Hypothalamus (tissue), 51 donors: ENCODE results near the gene ANKMY1.
A peak's percentile ranks its signal among the peaks of the same experiment; 100 is the strongest.
"Not testable (repeated sequence)": the region's sequence is repeated elsewhere in the genome, so short reads cannot be mapped to it uniquely, and the experiment has no call there.

ENCODE experiments used
- DNase-seq, 51 donors: peaks; one replicate each; lab custom pipeline; 2025; lab: John Stamatoyannopoulos, UW

ANKMY1 gene

DNA sequence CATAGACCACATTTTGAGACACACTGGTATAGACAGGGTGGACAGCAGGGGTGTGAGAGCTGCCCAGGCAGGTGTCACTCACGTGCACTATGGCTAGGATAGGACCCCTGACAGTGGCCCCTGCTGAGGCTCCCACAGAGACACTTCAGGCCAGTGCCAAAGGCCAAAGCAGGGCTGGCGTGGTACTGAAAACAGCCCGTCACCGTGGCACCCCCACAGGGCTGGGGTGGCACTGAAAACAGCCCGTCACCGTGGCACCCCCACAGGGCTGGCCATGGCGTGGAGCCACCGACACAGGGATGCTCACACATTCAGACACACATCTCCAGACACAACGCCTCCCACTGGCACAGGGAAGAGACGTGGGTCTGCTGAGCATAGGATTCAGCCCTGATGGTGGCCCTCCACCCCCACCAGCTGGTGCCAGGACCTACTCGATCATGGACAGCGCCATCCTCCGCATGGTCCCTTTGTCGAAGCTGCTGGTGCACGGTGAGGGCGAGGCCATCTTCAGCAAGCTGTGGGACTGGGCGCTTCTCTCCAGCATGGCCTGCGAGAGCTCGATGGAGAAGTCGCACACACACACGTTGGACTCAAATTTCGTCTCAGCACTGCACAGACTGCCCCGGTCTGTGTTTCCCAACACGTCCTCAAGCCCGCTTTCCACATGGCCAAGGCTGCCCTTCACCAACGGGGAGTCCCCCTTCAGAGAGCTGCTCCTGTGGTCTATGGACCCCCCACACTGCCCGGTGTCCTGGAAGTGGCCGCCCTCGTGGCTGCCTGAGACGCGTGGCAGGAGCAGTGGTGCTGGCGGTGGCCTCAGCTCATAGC is 34.1 kb downstream of the ANKMY1 start:
- no peak for DNase-seq

DNA sequence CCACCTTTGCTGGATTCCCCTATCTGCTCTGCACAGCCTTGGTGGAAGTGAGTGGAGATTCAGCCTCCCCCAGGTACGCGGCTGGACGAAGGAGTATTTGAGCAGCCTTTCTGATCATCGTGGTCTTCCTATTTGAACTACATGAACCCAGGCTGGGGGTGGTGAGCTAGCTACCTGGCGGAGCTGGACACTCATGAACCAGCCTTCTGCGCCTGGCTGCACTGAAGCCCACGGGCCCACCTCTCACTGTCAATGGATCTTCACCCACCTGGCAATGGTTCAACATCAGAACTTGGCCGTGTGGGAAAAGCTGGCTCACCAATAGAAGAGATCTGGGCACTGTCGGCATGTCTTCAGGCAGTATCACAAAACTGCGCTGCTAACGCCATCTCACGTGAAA is 35.4 kb downstream of the ANKMY1 start:
- DNase-seq, result no peak

DNA sequence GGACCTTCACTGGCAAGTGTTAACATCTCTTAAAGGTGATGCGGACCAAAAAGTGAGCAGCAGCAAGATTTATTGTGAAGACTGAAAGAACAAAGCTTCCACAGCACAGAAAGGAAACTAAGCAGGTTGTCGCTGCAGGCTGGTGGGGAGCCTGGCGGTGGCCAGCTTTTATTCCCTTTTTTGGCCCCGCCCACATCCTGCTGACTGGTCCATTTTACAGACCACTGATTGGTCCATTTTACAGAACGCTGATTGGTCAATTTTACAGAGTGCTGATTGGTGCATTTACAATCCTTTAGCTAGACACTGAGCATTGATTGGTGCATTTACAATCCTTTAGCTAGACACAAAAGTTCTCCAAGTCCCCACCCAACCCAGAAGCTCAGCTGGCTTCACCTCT is 35.9 kb downstream of the ANKMY1 start:
- not testable (repeated sequence) for DNase-seq

DNA sequence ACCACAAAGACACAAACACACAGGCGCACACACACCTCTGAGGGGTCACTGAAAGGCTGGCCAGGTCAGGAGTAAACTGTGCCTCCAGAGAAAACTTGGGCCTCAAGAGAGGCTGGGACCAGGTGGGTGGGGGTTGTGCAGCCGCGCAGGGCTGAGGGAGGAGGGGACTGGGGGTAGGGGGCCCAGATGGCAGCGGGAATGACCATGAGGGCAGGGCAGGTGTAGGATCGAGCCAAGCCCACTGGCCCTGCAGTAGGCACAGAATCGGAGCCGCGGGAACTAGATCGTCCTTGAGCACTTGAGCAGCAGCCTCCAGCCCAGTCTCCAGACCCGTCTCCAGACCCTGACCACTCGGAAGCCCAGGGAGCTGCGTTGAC is 36.8 kb downstream of the ANKMY1 start:
- no peak for DNase-seq

DNA sequence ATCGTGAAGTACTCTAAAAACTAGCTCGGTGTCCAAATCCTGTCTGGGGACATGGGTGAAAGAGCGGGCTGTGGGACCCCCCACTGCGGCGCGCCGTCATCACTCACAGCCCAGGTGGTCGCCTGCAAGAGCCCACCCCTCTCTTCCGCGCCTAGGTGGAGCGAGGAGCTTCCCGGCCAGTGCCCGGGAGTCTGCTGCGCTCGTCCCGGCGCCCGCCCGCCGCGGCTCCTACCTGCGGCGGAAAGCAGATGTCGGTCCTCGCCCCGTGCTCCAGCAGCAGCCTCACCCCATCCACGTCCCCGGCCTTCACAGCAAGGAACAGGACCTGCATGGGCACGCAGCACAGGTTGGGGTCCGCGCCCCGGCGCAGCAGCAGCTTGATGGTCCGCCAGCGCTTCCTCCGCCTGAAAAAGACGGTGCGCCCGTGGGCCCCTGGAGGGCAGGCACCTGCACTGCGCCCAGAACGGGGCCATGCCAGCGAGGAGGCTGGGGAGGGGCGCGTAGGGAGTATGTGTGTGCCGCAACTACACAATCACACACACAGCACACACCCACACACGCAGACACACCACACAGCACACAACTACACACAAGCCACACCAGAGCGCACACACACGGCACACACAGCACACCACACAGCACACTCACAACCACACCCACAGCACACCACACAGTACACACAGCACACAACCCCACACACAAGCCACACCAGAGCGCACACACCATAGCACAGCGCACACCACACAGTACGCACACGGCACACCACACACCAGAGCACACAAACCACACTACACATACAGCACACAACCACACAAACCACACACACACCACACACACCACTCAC is 37.4 kb downstream of the ANKMY1 start:
- DNase-seq, result no peak

DNA sequence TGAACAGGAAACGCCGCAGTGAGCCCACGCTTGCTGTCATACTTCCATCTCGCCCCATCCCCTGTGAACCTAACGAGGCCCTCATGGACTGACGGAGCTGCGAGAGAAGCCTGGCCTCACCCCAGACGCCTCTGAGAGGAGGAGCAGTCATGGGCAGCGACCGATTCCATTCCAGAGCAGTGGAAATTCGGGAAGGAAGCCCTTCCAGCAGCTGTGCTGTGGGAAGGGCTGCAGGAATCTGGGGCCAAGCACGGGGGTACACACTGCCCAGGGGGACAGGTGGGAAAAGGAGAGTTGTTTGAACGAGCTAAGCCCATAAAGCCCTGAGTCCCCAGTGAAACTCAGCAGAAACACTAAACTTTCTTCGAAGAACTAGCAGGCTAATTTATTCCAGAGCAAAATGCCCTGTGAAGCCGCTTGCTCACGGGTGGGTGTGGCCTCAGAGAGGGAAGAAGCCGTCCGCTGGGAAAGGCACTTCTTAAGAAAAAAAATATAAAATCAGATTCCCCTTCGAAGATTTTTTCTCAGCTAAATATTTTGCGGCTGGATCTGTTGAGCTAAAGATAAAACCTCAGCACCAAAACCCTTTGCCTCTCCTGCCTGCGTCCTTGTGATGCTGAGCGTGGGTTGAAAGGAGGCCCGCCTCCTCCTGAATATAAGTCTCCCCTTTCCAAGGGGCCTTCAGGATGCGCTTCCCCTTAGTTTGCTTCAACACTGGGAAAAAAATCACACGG is 38.2 kb downstream of the ANKMY1 start:
- no peak for DNase-seq

DNA sequence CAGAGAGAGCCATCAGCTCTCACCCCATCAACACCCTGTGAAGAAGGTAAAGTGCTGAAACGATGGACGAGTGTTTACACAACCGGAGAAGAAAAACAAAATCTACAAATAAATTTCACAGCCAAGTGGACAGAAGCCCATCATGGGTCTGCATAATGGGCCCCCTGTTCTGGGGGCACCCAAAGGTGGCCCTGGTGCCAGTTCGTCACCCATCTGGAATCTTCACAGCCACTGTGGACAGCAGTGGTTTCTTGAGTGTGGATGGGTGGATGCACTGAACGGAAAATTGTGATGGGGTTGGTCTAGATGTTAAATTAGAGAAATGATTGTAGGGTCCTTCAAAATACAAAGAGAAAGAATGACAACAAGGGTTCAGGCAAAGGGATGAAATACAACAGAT is 38.8 kb downstream of the ANKMY1 start:
- no peak for DNase-seq

DNA sequence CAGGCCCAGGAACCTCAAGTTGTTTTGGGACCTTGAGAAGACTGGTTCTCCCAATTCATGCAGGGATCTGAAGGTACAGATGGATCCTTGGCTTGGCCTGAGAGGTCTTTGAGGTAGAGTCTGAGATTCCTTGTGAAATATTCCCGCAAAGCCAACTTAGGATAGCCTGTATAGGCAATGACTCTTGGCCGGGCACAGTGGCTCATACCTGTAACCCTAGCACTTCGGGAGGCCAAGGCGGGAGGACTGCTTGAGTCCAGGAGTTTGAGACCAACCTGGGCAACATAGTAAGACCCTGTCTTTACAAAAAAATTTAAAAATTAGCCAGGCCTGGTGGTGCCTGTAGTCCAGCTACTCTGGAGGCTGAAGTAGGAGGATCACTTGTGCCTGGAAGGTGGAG is 40.4 kb downstream of the ANKMY1 start:
- no peak for DNase-seq

DNA sequence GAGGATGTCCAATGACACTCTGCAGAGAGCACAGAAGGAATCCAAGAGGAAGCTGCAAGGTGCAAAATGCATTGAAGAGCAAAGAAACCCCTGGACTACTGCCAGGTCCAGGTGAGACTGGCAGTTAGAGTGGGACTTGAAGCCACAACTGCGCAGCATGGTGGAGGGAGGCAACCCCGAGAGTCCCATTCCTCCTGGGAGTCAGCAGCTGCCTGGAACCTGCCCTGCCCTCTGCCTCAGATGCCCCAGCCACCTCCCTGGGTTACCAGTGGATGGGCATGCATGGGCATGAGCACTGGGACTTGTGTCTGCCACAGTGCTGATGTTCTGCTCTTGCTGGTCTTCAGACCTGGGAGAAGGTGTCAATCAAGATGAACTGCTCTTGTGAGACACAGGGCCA is 43.2 kb downstream of the ANKMY1 start:
- no peak for DNase-seq

DNA sequence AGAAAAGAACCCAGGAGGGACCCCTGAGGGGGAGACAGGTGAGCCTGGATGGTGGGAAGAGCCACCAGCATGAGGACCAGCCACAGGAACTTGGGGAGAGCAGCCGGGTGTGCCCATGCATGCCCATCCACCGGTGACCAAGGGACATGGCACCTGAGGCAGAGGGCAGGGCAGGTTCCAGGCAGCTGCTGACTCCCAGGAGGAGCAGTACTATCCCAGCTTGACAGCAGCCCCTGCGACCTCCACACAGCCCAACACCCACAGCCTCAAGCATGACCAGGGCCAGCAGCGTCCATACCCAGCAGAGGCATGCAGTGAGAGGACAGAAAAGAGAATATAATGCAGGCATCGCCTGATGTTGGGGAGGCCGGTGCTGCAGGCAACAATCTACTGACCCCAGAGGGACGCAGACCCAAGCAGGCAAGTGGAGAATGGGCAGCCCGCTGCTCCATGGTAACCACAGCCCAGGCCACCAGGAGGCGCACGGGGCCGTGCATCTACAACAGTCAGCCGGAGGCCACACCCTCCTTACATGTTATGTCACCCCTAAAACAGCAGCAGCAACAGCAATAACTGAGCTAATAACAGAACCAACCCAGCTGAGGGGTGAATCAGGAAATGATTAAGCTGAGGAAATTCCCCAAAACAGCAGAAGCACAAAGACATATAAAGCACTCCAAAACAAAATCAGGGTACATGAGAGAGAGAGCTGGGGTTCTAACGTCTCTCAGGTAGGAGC is 44.1 kb downstream of the ANKMY1 start:
- DNase-seq, result peak in 31 of 51 donors; percentile 2 to 68 (median 23)

DNA sequence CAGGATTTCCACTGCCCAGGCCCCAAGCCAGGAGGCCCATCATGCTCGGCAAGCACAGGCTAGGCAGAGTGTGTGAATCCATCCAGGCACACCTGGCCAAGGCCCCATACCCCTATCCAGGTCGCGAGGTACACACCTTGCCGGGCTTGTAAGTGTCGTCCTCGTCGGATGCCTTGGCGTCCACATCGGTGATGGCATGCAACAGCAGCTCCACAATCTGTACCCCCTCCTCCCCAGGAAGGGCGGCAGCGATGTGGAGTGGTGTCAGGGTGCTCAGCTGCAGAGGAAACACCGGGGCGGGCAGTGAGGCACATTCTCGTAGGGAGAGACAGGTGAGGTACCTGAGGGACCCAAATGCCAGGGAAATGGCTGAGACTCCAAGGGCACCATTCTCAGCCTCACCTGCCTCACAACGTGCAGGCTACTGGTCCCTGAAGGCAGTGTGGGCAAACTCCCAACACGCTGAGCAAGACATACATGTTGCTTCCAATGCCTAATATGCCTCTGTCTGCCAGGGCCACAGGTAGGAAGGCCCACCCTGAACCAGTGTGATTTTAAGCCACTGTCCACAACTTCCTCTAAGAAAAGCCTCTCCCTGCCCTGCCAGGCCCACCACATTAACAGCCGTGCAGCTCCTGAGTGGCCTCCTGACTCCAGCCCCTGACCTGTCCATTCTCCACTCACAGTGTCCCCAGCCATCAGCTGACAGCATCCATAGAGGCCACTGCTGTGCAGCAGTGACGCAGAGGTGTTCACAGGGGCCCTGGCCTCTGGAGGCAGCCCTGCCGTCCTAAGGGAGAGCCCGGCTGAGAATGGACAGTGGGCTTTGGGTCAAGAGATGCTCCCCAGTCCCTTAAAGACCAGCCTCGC is 44.9 kb downstream of the ANKMY1 start:
- no peak for DNase-seq

DNA sequence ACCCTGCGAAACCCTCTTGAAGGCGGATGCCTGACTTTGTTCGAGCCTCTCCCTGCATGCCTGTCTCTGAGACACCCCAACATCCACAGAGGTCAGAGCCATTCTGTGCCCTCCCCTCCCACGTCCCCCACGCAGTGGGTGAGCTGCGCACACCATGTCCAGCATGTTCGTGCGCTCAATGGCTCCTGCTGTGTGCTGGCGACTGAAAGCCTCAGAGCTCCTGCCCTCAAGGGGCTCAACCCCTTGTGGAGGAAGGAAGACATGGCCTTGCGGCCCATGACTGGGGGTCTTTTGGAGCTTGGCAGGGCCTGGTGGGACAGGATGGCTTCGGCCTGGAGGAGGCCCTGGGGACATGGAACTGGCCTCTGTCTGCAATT is 45.7 kb downstream of the ANKMY1 start:
- no peak for DNase-seq

DNA sequence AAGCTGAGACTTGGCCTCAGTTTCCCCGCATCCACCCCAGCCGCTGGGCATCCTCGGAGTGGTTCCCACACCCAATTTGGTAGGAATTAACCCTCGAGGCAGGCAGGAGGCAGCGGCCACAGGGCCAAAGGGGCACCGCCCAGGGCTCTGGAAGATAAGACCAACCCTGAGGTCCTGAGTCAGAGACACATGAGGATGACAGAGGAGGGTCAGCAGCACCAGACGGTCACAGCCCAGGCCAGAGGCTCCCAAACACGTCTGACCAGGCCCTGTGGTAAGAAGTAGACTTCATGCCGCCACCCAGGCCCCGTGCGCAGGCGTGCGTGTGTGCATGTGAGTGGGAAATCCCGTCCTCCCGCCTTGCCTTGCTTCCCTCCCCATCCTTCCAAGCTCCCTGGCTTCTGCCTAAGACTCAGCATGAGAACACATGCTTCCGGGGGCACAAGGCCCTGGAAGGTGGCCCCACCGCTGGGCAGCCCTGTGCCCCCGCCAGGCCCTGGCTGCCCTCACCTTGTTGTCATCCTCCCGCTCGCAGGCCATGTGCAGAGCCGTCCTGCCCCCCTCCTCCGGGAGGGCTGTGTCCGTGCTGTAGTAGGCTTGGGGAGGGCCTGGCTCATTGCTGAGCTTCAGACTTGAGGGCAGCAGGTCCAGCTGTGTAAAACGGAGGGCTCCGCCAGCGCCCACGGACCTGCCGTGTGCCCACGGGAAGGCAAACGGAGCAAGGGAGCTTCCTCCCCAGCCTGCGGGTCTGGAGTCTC is 46.3 kb downstream of the ANKMY1 start:
- DNase-seq, result no peak

DNA sequence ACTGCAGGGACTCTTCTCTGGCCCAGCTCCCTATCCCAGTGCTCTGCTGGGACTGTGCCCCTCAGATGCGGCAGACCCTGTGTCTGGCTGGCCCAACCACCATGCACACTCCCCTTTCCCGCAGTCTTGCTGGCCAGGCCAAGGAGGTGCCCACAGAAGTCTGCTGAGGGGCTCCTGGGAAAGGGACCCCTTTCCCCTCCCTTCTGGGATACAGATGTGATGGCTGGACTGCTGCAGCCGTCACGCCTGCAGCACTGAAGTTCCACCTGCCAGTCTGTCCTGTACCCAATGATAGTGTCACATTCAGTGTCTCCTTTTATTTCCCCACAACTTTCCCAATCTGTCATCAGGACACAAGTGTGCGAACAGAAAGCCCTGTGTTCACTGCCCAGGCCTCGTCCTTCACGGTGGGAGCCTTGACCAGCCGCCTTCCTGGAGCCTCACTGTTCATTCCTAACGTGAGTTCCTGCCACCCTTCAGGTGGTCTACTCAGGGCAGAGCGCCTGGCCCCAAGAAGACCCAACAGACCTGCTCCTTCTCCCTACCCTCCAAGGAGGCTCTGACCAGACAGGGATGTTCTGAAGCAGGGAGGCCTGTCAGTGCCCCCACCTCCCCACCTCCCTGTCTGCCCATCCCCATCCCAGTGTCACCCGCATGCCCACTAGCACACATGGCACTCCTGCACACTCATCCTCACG is 47.1 kb downstream of the ANKMY1 start:
- DNase-seq, result no peak

DNA sequence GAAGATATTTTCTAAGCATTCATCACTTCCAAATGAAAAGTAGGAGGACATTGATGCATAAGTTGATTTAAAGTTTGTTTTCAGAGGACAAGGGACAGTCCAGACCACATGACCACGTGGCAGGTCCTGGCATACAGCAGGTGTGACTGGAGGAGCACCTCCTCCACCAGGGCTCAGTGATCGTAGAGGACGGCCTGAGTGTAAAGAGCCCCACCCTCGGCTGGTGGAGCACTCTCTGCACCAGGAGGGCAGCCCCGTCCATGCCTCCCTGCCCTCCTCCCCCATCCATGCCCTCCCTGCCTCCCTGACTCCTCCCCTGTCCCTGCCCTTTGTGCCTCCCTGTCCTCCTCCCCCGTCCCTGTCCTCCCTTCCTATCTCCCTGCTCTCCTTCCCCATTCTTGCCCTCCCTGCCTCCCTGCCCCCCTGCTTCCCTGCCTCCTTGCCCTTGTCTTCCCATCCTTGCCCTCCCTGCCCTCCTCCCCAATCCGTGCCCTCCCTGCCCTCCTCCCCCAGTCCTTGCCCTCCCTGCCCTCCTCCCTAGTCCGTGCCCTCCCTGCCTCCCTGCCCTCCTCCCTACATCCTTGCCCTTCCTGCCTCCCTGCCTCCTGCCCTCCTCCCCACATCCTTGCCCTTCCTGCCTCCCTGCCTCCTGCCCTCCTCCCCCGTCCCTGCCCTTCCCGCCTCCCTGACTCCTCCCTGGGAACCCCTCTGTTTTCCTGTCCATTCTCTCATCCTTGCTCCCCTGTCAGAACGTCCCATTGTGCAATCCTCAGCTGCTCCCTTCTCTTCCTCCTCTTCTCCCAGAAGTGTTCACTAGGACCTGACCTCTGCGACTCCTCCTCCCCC is 47.9 kb downstream of the ANKMY1 start:
- DNase-seq, result no peak

DNA sequence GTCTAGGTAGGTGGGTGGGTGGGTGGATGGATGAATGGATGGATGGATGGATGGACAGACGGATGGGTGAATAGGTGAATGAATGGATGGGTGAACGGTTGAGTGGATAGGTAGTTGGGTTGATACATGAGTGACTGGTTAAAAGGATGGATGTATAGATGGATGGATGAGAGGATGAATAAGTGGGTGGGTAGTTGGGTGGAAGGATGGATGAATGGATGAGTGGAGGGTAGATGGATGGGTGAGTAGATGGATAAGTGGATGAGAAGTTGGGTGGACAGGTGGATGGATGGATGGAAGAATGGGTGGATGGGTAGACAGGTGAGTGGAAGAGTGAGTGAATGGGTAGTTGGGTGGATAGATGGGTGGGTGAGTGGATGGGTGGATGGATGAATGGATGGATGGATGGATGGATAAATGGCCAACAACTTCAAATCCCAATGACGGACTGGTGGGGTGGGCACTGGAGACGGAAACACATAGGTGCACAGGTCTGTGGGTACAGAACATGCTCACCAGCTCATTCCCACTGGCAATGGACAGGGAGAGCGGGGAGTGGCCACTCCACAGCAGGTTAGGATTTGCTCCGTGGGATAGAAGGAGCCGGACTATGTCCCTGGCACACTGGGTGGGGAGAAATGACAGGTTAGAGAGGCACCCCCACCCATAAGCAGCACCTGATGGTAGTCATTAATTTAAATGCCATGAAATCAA is 48.8 kb downstream of the ANKMY1 start:
- no peak for DNase-seq

DNA sequence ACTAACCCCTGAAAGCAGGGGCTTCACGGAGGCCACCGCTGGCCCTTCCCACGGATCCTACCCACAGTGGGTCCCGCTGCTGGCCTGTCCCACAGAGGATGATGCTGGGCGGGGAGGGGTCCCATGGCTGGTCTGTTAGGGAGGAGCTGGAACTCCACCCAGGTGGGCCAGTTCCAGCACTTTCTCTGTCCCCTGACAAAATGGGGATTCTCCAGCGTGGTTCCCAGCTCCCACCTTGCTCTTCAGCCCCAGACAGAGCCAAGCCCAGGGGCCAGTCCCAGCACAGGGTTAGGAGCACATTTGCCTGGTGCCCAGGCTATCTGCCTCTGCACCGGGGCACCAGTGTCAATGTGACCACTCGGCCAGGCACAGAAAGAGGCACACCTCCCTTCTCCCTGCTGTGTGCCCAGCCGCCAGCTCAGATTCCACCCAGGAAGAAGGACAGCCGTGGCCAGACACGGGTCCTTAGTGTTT is 50.0 kb downstream of the ANKMY1 start:
- no peak for DNase-seq
